Measurements from ENCODE around the gene LAMA3.

DNA sequence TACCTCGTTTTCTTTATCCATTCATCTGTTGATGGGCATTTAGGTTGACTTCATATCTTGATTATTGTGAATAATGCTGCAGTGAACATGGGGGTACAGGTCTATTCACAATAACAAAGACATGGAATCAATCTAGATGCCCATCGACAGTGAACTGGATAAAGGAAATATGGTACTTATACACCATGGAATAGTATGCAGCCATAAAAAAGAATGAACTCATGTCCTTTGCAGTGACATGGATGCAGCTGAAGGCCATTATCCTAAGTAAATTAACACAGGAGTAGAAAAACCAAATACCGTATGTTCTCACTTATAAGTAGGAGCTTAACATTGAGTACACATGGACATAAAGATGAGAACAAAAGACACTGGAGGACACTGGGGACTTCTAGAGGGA lies 111.6 kb downstream of the LAMA3 start:
- TF ChIP-seq, protein P1, sequence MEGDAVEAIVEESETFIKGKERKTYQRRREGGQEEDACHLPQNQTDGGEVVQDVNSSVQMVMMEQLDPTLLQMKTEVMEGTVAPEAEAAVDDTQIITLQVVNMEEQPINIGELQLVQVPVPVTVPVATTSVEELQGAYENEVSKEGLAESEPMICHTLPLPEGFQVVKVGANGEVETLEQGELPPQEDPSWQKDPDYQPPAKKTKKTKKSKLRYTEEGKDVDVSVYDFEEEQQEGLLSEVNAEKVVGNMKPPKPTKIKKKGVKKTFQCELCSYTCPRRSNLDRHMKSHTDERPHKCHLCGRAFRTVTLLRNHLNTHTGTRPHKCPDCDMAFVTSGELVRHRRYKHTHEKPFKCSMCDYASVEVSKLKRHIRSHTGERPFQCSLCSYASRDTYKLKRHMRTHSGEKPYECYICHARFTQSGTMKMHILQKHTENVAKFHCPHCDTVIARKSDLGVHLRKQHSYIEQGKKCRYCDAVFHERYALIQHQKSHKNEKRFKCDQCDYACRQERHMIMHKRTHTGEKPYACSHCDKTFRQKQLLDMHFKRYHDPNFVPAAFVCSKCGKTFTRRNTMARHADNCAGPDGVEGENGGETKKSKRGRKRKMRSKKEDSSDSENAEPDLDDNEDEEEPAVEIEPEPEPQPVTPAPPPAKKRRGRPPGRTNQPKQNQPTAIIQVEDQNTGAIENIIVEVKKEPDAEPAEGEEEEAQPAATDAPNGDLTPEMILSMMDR (tag by site-specific recombination; IDR thresholded peaks at IDR 0.05): no peak
- TF ChIP-seq, protein P2, sequence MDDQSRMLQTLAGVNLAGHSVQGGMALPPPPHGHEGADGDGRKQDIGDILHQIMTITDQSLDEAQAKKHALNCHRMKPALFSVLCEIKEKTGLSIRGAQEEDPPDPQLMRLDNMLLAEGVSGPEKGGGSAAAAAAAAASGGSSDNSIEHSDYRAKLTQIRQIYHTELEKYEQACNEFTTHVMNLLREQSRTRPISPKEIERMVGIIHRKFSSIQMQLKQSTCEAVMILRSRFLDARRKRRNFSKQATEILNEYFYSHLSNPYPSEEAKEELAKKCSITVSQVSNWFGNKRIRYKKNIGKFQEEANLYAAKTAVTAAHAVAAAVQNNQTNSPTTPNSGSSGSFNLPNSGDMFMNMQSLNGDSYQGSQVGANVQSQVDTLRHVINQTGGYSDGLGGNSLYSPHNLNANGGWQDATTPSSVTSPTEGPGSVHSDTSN (CRISPR knock-in tag; IDR thresholded peaks at IDR 0.05): no peak
- TF ChIP-seq, protein P3, sequence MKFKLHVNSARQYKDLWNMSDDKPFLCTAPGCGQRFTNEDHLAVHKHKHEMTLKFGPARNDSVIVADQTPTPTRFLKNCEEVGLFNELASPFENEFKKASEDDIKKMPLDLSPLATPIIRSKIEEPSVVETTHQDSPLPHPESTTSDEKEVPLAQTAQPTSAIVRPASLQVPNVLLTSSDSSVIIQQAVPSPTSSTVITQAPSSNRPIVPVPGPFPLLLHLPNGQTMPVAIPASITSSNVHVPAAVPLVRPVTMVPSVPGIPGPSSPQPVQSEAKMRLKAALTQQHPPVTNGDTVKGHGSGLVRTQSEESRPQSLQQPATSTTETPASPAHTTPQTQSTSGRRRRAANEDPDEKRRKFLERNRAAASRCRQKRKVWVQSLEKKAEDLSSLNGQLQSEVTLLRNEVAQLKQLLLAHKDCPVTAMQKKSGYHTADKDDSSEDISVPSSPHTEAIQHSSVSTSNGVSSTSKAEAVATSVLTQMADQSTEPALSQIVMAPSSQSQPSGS (tag by site-specific recombination; IDR thresholded peaks at IDR 0.05; ENCODE audit: low read depth): no peak
- no peak for TF ChIP-seq ZNF747 (tag by site-specific recombination; IDR thresholded peaks at IDR 0.05)
